CD1c-positive myeloid dendritic cell (primary cell): ENCODE measurements around the gene KIF26A.

ENCODE experiments used
- DNase-seq: peaks from one replicate; pipeline ENCODE4 v3.0.0-alpha.2; 2016; ENCODE audit errors: extremely low spot score

KIF26A gene

GRCh38 chr14:104130974-104131651 lies 7.3 kb upstream of the KIF26A start:
- DNase-seq: peak; percentile 57

GRCh38 chr14:104131968-104132732 lies 6.2 kb upstream of the KIF26A start:
- DNase-seq: no peak

- no peak for DNase-seq
Measured at GRCh38 chr14:104132981-104133380, 5.4 kb upstream of the KIF26A start.

GRCh38 chr14:104133496-104133895 lies 4.9 kb upstream of the KIF26A start:
- DNase-seq: no peak

GRCh38 chr14:104134061-104134965 lies 4.1 kb upstream of the KIF26A start:
- no peak for DNase-seq

- no peak for DNase-seq
Measured at GRCh38 chr14:104135121-104135903, 3.1 kb upstream of the KIF26A start.

- no peak for DNase-seq
Measured at GRCh38 chr14:104135904-104136471, 2.4 kb upstream of the KIF26A start.

GRCh38 chr14:104136472-104137296 lies 1.7 kb upstream of the KIF26A start:
- no peak for DNase-seq

GRCh38 chr14:104137297-104138097 lies 890 bp upstream of the KIF26A start:
- DNase-seq: peak; percentile 70

GRCh38 chr14:104138718-104139459 lies 502 bp downstream of the KIF26A start:
- DNase-seq: no peak

GRCh38 chr14:104139460-104140212 lies 1.2 kb downstream of the KIF26A start:
- DNase-seq: no peak

- no peak for DNase-seq
Measured at GRCh38 chr14:104140213-104140462, 1.8 kb downstream of the KIF26A start.

GRCh38 chr14:104140463-104141331 lies 2.3 kb downstream of the KIF26A start:
- DNase-seq: no peak

GRCh38 chr14:104141621-104142091 lies 3.3 kb downstream of the KIF26A start:
- no peak for DNase-seq

- DNase-seq: no peak
Measured at GRCh38 chr14:104142136-104142945, 4.0 kb downstream of the KIF26A start.

GRCh38 chr14:104142946-104143470 lies 4.6 kb downstream of the KIF26A start:
- DNase-seq: no peak
